T-helper 2 cell (primary cell): ENCODE data around the gene KLHDC10.
A peak's percentile ranks its signal among the peaks of the same experiment; 100 is the strongest.
"Not testable (repeated sequence)": the region's sequence is repeated elsewhere in the genome, so short reads cannot be mapped to it uniquely, and the experiment has no call there.

ENCODE experiments used
- DNase-seq, 5 experiments: peaks; one replicate each; pipeline versions ENCODE4 v3.0.0 to v3.0.0-alpha.2; 2012 to 2022
- total RNA-seq, 2 donors: gene quantifications; one replicate each; lab custom pipeline; 2026; lab: John Stamatoyannopoulos, UW

KLHDC10 gene
- 20.0 to 39.9 reads per million in 2 donors for total RNA-seq

GRCh38 chr7:130069978-130070860, at the start of gene KLHDC10:
Gene KLHDC10 (plus strand): TSS chr7:130070534. CDS start chr7:130070644, 110 bp downstream.
- DNase-seq, result peak; percentile 79 to 98 (median 93)

GRCh38 chr7:130021105-130021834, 49.1 kb upstream of the KLHDC10 start:
- DNase-seq, result no peak

- no peak for DNase-seq
These were observed 48.2 kb upstream of the KLHDC10 start for GRCh38 chr7:130022115-130022514.

GRCh38 chr7:130022623-130023175, 47.6 kb upstream of the KLHDC10 start:
- DNase-seq, result no peak

GRCh38 chr7:130024390-130024789, 45.9 kb upstream of the KLHDC10 start:
- DNase-seq, result no peak

- DNase-seq, result no peak
These were observed 37.6 kb upstream of the KLHDC10 start for GRCh38 chr7:130032698-130033097.

GRCh38 chr7:130037703-130038102, 32.6 kb upstream of the KLHDC10 start:
- no peak for DNase-seq

GRCh38 chr7:130040576-130040975, 29.8 kb upstream of the KLHDC10 start:
- DNase-seq, result no peak

- no peak for DNase-seq
These were observed 22.5 kb upstream of the KLHDC10 start for GRCh38 chr7:130047831-130048230.

GRCh38 chr7:130048906-130049305, 21.4 kb upstream of the KLHDC10 start:
- no peak for DNase-seq

GRCh38 chr7:130052250-130052649, 18.1 kb upstream of the KLHDC10 start:
- not testable (repeated sequence) for DNase-seq

GRCh38 chr7:130055198-130055597, 15.1 kb upstream of the KLHDC10 start:
- DNase-seq, result not testable (repeated sequence)

GRCh38 chr7:130062246-130062645, 8.1 kb upstream of the KLHDC10 start:
- no peak for DNase-seq

- peak; percentile 27 to 67 (median 58) for DNase-seq
These were observed 7.3 kb upstream of the KLHDC10 start for GRCh38 chr7:130063036-130063435.

GRCh38 chr7:130064580-130064926, 5.8 kb upstream of the KLHDC10 start:
- DNase-seq, result not testable (repeated sequence)

- DNase-seq, result no peak
These were observed 4.7 kb upstream of the KLHDC10 start for GRCh38 chr7:130065500-130066152.

- DNase-seq, result no peak
These were observed 956 bp upstream of the KLHDC10 start for GRCh38 chr7:130069179-130069977.

- DNase-seq, result no peak
These were observed 708 bp downstream of the KLHDC10 start for GRCh38 chr7:130070861-130071622.

GRCh38 chr7:130071701-130072622, 1.6 kb downstream of the KLHDC10 start:
- peak in 4 of 5 experiments; percentile 13 to 75 (median 44) for DNase-seq

GRCh38 chr7:130079846-130080394, 9.6 kb downstream of the KLHDC10 start:
- no peak for DNase-seq
